Pons (tissue), 1 donor: ENCODE data around the gene SF3B5.
"Not testable (repeated sequence)": the region's sequence is repeated elsewhere in the genome, so short reads cannot be mapped to it uniquely, and the experiment has no call there.

Source experiments
- DNase-seq: peaks from one replicate; pipeline ENCODE4 v3.0.0-alpha.2; 2016; ENCODE audit warnings: low spot score

Gene SF3B5

DNA sequence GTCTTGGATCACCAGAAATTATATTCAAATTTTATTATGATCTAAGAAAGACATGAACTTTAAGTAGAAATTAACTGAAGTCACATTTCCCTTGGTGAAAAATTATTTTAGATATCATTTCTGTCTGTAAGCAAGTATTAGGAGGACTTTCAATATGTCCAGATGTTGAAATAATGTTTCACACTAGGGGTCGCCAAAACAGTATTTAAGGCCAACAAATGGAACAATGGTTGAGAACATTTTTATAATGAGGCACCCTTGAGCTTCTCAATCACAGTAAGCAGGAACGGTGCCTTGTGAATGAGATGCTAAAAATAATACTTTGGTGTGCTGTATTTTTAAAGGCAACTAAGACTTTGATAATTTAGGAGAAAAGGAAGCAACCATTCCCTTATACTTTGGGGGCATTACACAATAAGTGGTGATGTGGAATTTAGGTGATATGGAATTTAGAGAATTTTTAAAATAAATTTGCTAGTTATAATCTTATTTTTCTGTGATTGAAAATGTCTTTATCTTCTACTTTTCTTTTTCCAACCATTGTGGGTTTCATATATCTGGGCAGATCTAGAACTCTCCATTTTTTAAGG, 9.6 kb upstream of the SF3B5 start:
- DNase-seq = peak; percentile 86

- no peak for DNase-seq
These were observed 9.1 kb upstream of the SF3B5 start for GRCh38 chr6:144104488-144104887.

GRCh38 chr6:144103026-144103563, 7.7 kb upstream of the SF3B5 start:
- no peak for DNase-seq

GRCh38 chr6:144098993-144099392, 3.6 kb upstream of the SF3B5 start:
- DNase-seq = no peak

GRCh38 chr6:144094731-144095133, 641 bp downstream of the SF3B5 start:
- DNase-seq = no peak

- DNase-seq = no peak
These were observed 1.7 kb downstream of the SF3B5 start for GRCh38 chr6:144093658-144094057.

- no peak for DNase-seq
These were observed 2.1 kb downstream of the SF3B5 start for GRCh38 chr6:144093236-144093635.

- DNase-seq = no peak
These were observed 5.0 kb downstream of the SF3B5 start for GRCh38 chr6:144090384-144090783.

GRCh38 chr6:144087789-144088426, 7.5 kb downstream of the SF3B5 start:
- no peak for DNase-seq

GRCh38 chr6:144086959-144087358, 8.4 kb downstream of the SF3B5 start:
- no peak for DNase-seq

- DNase-seq = no peak
These were observed 12.2 kb downstream of the SF3B5 start for GRCh38 chr6:144083172-144083571.

DNA sequence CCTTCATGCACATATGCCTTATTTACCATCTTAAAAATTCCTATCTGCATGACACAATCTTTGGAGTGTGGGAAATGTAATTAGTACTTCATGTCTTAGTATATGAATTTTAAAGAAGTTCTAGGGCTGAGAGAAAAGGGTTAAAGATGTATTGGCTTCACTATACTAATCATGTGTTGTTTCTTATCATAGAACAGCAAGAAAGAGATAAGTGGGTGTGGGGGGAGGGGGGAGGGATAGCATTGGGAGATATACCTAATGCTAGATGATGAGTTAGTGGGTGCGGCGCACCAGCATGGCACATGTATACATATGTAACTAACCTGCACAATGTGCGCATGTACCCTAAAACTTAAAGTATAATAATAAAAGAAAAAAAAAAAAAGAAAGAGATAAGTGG, 13.0 kb downstream of the SF3B5 start:
- not testable (repeated sequence) for DNase-seq

DNA sequence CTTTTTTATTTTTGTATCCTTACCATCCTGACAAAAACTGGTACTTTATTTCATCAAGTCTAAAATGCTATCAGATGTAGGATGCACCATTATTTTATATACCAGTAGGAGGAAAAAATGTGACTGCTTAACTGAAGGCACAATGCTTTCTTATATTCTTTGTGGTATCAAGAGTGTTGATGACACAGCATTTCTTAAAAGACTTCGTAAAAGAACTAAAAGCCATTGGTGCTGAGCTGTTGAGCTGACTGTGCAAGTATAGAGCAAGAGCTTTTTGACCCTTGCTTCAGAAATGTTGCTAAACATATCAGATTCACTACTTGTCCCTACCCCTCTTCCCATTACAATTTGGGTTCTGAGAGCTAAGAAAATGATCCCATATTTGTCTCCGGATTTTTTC, 17.5 kb downstream of the SF3B5 start:
- DNase-seq = no peak

- DNase-seq = no peak
These were observed 19.5 kb downstream of the SF3B5 start for GRCh38 chr6:144075875-144076274.

DNA sequence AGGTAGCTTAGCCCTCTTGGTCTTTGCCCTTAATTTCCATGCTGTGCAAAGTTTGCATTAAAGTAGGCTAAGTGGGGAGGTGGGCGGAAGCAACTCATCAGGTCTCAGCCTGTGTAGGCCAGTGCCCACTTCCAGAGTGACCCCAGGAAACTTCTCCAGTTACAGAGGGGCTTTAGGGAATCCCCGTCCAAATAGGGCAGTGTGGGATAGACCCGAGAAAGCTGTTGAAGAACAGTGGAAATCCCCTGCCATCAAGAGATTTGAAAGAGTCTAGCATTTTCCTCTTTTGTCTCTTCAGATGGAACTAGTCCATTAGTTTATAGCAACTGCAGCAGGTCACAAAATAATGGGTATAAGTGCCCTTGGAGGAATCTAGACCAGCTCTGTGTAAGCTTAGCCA, 20.2 kb downstream of the SF3B5 start:
- no peak for DNase-seq

GRCh38 chr6:144073024-144073423, 22.3 kb downstream of the SF3B5 start:
- DNase-seq = no peak

DNA sequence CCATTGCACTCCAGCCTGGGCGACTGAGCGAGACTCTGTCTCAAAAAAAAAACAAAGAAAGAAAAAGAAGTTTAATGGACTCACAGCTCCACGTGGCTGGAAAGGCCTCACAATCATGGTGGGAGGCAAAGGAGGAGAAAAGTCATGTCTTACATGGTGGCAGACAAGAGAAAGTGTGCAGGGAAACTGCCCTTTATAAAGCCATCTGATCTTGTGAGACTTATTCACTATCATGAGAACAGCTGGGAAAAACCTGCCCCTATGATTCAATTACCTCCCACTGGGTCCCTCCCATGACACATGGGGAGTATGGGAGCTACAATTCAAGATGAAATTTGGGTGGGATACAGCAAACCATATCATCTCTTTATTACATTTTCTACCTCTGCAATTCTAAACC, 25.9 kb downstream of the SF3B5 start:
- DNase-seq = no peak

DNA sequence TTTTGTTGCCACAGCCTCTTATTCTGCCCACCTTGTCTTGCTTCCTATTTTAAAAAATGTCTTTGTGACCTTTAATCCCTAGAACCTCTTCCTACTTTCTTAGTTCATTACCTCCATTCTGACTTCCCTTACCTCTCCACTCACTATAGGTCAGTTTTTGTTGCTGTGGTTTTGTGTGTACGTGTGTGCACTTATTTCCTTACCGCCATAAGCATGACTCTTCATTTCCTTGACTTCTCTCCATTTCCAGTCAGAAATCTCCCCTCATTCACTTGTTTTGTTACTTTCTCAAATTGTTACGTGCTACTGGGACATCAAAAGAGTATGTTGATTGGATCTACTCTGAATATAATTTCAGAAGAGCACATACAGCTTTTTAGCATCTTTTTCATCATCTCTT, 26.6 kb downstream of the SF3B5 start:
- DNase-seq = no peak

GRCh38 chr6:144066741-144067484, 28.5 kb downstream of the SF3B5 start:
- DNase-seq = no peak

DNA sequence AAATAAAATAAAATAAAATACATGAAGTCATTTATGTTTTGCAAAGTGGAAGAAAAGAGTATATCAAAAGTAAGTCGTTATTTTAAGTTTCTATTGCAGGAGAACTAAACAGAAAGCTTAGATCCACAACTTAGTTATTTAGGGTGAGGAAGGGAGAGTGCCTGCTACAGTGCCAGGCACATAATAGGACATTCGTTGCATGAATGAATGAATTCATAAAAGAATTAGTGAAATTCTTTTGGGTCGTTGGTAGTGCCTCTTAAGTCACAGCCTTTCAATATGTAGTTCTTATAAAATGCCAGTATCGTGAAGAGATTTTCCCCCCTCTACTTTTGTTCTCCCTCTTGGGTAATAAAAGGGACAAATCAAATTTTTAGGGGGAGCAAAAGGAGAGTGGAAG, 29.1 kb downstream of the SF3B5 start:
- no peak for DNase-seq

DNA sequence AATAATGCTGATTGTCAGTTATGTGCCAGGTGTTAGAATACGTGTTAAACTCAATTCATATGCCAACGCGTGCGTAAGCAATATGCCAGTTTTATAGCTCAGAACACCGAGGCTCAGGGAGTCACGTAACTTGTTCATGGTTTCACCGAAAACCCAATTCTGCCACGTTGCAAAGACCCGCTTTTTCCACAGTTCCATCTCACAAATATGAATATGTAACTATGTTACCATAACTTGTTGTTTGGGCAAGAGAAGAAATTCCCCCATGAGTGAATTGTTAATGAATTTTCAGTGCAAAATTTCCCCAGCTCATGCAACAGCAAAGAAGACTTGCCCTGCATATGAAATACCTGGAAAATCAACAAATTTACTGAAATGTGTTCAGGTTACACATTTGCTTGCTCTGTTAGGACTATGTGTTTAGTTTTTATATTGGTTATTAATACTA, 30.1 kb downstream of the SF3B5 start:
- no peak for DNase-seq

DNA sequence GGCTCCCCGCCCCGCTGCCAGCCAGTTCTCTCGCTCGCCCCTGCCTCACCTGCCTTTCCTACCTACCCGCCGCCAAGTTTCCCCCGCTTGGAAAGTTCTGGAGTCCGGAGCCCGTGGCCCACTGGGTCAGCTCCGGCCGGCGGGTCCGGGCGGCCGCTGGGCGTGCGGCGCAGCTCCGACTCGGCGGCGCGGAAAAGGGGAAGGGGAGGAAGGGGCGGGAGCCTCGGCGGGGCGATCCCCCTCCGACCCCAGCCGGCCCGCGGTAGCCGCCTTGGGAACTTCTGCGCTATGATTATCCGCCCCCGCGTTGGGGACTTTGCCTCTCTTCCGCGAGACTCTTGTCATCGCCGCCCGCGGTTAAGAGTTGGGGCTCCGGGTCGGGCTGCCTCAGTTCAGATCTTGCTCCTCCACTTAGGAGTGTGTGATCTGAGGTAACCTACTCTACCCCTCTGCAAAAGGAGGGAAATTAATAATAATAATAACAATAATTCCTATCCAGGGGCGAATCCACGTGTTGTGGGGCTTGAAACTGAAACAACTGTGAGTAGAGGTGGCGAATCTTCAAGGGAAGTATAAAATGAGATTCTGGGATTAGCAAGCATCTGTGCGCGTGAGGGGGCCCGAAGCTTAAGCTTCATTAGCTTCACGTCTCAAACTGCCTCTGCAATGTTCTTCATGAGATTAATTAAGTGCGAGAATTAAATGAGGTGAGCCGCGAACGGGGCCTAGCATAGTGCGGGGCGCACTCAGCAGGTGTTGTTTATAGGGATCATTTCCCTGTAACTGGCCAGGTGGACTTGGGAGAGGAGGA, 30.8 kb downstream of the SF3B5 start:
- no peak for DNase-seq
